ENCODE measurements around the gene MBD5.

- TF ChIP-seq, protein P1, sequence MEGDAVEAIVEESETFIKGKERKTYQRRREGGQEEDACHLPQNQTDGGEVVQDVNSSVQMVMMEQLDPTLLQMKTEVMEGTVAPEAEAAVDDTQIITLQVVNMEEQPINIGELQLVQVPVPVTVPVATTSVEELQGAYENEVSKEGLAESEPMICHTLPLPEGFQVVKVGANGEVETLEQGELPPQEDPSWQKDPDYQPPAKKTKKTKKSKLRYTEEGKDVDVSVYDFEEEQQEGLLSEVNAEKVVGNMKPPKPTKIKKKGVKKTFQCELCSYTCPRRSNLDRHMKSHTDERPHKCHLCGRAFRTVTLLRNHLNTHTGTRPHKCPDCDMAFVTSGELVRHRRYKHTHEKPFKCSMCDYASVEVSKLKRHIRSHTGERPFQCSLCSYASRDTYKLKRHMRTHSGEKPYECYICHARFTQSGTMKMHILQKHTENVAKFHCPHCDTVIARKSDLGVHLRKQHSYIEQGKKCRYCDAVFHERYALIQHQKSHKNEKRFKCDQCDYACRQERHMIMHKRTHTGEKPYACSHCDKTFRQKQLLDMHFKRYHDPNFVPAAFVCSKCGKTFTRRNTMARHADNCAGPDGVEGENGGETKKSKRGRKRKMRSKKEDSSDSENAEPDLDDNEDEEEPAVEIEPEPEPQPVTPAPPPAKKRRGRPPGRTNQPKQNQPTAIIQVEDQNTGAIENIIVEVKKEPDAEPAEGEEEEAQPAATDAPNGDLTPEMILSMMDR (IDR thresholded peaks at IDR 0.05), result no peak
- TF ChIP-seq POLR2AphosphoS5 (IDR thresholded peaks at IDR 0.05), result no peak
- no peak for TF ChIP-seq EP300 (IDR thresholded peaks at IDR 0.05)
- TF ChIP-seq POLR2A (IDR thresholded peaks at IDR 0.05), result no peak
Observed at GRCh38 chr2:148531235-148531634, 510.3 kb downstream of the MBD5 start.
